ENCODE results near the gene RNF220.

RNF220 gene

GRCh38 chr1:44407430-44408211, 2.6 kb downstream of the RNF220 start:
- DNase-seq: no peak

GRCh38 chr1:44408212-44408582, 3.1 kb downstream of the RNF220 start:
- no peak for DNase-seq

- DNase-seq: no peak
Observed at GRCh38 chr1:44408632-44409602, 3.9 kb downstream of the RNF220 start.

- DNase-seq: no peak
Observed at GRCh38 chr1:44409757-44410156, 4.7 kb downstream of the RNF220 start.

GRCh38 chr1:44411861-44412260, 6.8 kb downstream of the RNF220 start:
- DNase-seq: no peak

GRCh38 chr1:44412601-44413000, 7.5 kb downstream of the RNF220 start:
- no peak for DNase-seq

- DNase-seq: no peak
Observed at GRCh38 chr1:44413740-44414139, 8.7 kb downstream of the RNF220 start.

GRCh38 chr1:44415013-44415412, 10.0 kb downstream of the RNF220 start:
- DNase-seq: no peak

GRCh38 chr1:44416408-44416807, 11.4 kb downstream of the RNF220 start:
- DNase-seq: no peak

GRCh38 chr1:44417351-44418021, 12.4 kb downstream of the RNF220 start:
- no peak for DNase-seq

- no peak for DNase-seq
Observed at GRCh38 chr1:44418022-44418673, 13.1 kb downstream of the RNF220 start.

- DNase-seq: no peak
Observed at GRCh38 chr1:44419901-44420300, 14.8 kb downstream of the RNF220 start.

GRCh38 chr1:44420535-44420934, 15.5 kb downstream of the RNF220 start:
- DNase-seq: no peak

- DNase-seq: no peak
Observed at GRCh38 chr1:44421446-44421884, 16.4 kb downstream of the RNF220 start.

- DNase-seq: no peak
Observed at GRCh38 chr1:44422161-44422560, 17.1 kb downstream of the RNF220 start.

GRCh38 chr1:44423591-44424537, 18.8 kb downstream of the RNF220 start:
- no peak for DNase-seq

- DNase-seq: no peak
Observed at GRCh38 chr1:44424747-44425146, 19.7 kb downstream of the RNF220 start.

GRCh38 chr1:44425341-44426082, 20.5 kb downstream of the RNF220 start:
- DNase-seq: no peak

- DNase-seq: no peak
Observed at GRCh38 chr1:44431861-44432260, 26.8 kb downstream of the RNF220 start.

GRCh38 chr1:44433209-44433608, 28.2 kb downstream of the RNF220 start:
- no peak for DNase-seq
